ENCODE results near the gene LEMD1. TPM values are rescaled to one million over a fixed set of nuclear protein-coding genes. Genes with fewer than 3 reads are reported as not detected.

LEMD1 gene
- total RNA-seq, 1 experiment from 2014 or later = 26.3 TPM

- Mint-ChIP-seq H3K9me3 (no peaks in the 10 kb centered on the region), H3K36me3 (no peaks in the 10 kb centered on the region), H3K4me3 (no peak overlapping the region), H3K27ac (no peak overlapping the region), H3K4me1 (peaks cover 34% of the 10 kb centered on the region), H3K27me3 (ENCODE audit: low read depth) (no peaks in the 10 kb centered on the region; the same call in 1 of the 2 replicates)
- ATAC-seq (no peak), DNase-seq (ENCODE audit: low spot score) (no peak)
- CTCF ChIA-PET = interaction anchor here (1.3 to 3.7 kb wide), 3 partner anchors 15 to 34 kb away, joined by 3 to 29 read pairs (median 9); no protein-coding TSS in a partner anchor
- TF ChIP-seq ZNF263 (CRISPR knock-in tag; IDR thresholded peaks at IDR 0.05; ENCODE audit: low read depth) = no peak
- no peak for TF ChIP-seq ERG (CRISPR knock-in tag; IDR thresholded peaks at IDR 0.05)
- TF ChIP-seq ATF1 (CRISPR knock-in tag; IDR thresholded peaks at IDR 0.05) = no peak
- TF ChIP-seq ZNF512 (CRISPR knock-in tag; IDR thresholded peaks at IDR 0.05; ENCODE audit: borderline replicate concordance) = no peak
- TF ChIP-seq PREB (CRISPR knock-in tag; IDR thresholded peaks at IDR 0.05; ENCODE audit: borderline replicate concordance) = no peak
- no peak for TF ChIP-seq ZNF121 (CRISPR knock-in tag; IDR thresholded peaks at IDR 0.05)
- TF ChIP-seq ZNF219 (CRISPR knock-in tag; IDR thresholded peaks at IDR 0.05; ENCODE audit: borderline replicate concordance) = no peak
- TF ChIP-seq RELA (CRISPR knock-in tag; IDR thresholded peaks at IDR 0.05; ENCODE audit: borderline replicate concordance) = no peak
- TF ChIP-seq SP1 (CRISPR knock-in tag; conservative IDR thresholded peaks at IDR 0.05) = no peak
- no peak for TF ChIP-seq ZNF416 (CRISPR knock-in tag; IDR thresholded peaks at IDR 0.05)
- TF ChIP-seq ZMAT4 (CRISPR knock-in tag; IDR thresholded peaks at IDR 0.05) = no peak
- no peak for TF ChIP-seq NFATC4 (CRISPR knock-in tag; IDR thresholded peaks at IDR 0.05)
- TF ChIP-seq NR3C1 (CRISPR knock-in tag; conservative IDR thresholded peaks at IDR 0.05; ENCODE audit: low read depth) = no peak
- no peak for TF ChIP-seq SMAD3 (CRISPR knock-in tag; IDR thresholded peaks at IDR 0.05; ENCODE audit: borderline replicate concordance)
- TF ChIP-seq TEAD4 (CRISPR knock-in tag; IDR thresholded peaks at IDR 0.05) = no peak
- no peak for TF ChIP-seq CREB1 (CRISPR knock-in tag; IDR thresholded peaks at IDR 0.05)
- TF ChIP-seq ZNF138 (CRISPR knock-in tag; conservative IDR thresholded peaks at IDR 0.05) = no peak
- no peak for TF ChIP-seq ZBTB43 (CRISPR knock-in tag; IDR thresholded peaks at IDR 0.05)
- no peak for TF ChIP-seq NR2C2 (CRISPR knock-in tag; IDR thresholded peaks at IDR 0.05)
- POLR2A ChIA-PET = no interaction called here
Observed at GRCh38 chr1:205369701-205370123, 52.1 kb downstream of the LEMD1 start.

GRCh38 chr1:205368478-205368877 is 53.4 kb downstream of the LEMD1 start:
- H3K27ac Mint-ChIP-seq = no peak overlapping the region
- no peaks in the 10 kb centered on the region; the same call in 1 of the 2 replicates for H3K27me3 Mint-ChIP-seq (ENCODE audit: low read depth)
- H3K4me1 Mint-ChIP-seq = peaks cover 22% of the 10 kb centered on the region
- H3K9me3 Mint-ChIP-seq = no peaks in the 10 kb centered on the region
- POLR2A ChIA-PET = interaction anchor here (0.5 kb wide), 1 partner anchor 8 kb away, joined by 3 read pairs; no protein-coding TSS in a partner anchor
- CTCF ChIA-PET = interaction anchor here (1.3 to 2.0 kb wide), 2 partner anchors 14 to 62 kb away, joined by 3 to 9 read pairs; no protein-coding TSS in a partner anchor
- ATAC-seq (no peak), DNase-seq (ENCODE audit: low spot score) (no peak)
- no peak overlapping the region for H3K4me3 Mint-ChIP-seq
- H3K36me3 Mint-ChIP-seq = no peaks in the 10 kb centered on the region
- TF ChIP-seq ZNF121 (CRISPR knock-in tag; IDR thresholded peaks at IDR 0.05) = no peak
- TF ChIP-seq FOXK1 (CRISPR knock-in tag; IDR thresholded peaks at IDR 0.05) = no peak
- TF ChIP-seq PREB (CRISPR knock-in tag; IDR thresholded peaks at IDR 0.05; ENCODE audit: borderline replicate concordance) = no peak
- TF ChIP-seq EMX1 (CRISPR knock-in tag; IDR thresholded peaks at IDR 0.05) = no peak
- no peak for TF ChIP-seq ZBTB43 (CRISPR knock-in tag; IDR thresholded peaks at IDR 0.05)
- no peak for TF ChIP-seq USF1 (CRISPR knock-in tag; IDR thresholded peaks at IDR 0.05)
- no peak for TF ChIP-seq FOXJ3 (CRISPR knock-in tag; IDR thresholded peaks at IDR 0.05; ENCODE audit: borderline replicate concordance)
